Nucleus accumbens (tissue), 56 donors: ENCODE results near the gene XAGE1B.
"Not testable (repeated sequence)": the region's sequence is repeated elsewhere in the genome, so short reads cannot be mapped to it uniquely, and the experiment has no call there.

Experiments
- DNase-seq, 56 donors: peaks; one replicate each; lab custom pipeline; 2025; lab: John Stamatoyannopoulos, UW

XAGE1B gene, protein sequence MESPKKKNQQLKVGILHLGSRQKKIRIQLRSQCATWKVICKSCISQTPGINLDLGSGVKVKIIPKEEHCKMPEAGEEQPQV

DNA sequence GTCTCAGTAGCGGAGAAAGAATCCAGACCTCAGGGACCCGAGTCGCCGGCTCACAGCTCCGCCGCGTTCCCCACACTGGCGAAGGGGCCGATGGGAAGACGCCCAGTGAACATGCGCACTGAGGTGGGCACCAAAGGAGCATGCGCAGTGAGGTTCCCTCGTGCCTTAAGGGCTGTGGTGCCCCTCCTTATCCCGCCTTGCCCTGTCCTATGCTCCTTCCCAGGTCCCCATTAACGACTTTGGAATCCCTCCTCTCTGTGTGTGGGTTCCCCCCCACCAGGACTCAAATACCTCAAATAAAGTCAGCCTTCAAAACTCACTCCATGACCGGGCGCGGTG, at the start of gene XAGE1B:
Gene XAGE1B (minus strand): TSS at position 77 of the 339 bp plus-strand sequence. CDS start 1,536 bp downstream, outside the sequence.
- DNase-seq = not testable (repeated sequence)

DNA sequence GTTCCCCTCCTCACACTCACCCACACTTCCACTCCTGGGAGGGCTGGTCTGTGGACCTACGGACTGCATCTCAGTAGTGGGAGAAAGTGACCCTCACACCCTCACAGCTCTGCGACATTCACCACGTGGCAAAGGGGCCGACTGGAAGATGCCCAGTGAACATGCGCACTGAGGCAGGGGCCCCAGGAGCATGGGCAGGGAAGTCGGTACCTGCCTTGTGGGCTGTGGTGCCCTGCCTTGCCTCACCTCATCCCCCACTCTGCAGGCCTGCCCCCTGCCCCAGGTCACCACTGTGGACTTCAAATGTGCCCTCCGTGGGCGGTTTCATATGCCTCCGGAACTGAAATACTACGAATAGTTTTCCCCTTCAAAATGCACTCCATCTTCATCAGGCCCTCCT, 46.2 kb upstream of the XAGE1B start:
- DNase-seq = no peak

DNA sequence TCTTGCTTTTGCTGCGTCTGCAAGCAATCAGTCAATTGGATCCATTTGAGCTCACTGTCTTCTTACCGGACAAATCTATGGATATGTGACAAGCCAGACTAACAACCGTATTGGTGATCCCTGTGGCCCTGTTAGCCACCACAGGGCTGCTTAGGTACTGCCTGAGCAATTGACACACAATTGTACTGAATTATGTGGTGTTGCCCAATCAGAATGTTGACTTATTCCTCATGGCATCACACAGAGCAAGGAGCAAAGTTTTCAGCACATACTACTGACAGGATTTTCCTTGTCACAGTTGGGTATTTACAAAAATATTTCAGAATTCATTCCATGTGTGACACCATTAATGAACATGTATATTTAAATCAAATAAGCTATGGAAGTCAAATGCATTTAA, 41.3 kb upstream of the XAGE1B start:
- DNase-seq = no peak

DNA sequence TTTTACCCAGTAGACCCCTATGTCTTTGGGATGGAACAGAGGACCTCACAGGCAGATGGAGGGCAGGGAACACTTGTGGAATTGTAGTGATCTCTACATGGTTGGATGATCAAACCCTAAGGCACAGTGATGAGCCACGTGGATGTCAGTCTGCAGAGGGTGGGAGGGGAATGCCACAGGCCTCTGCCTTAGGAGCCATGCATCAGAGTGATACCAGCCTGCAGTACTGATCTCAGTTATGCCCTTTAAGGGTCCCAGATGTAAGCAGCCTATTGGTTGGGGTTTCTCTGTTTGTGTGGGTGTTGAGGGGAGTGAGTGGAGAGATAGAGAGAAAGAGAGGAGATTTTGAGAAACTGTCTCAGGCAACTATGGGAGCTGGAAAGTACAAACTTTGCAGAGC, 39.9 kb upstream of the XAGE1B start:
- no peak for DNase-seq

GRCh38 chrX:52553995-52554642, 37.3 kb upstream of the XAGE1B start:
- DNase-seq = no peak

- DNase-seq = not testable (repeated sequence)
Observed at GRCh38 chrX:52548769-52549168, 31.9 kb upstream of the XAGE1B start.

GRCh38 chrX:52544147-52544840, 27.4 kb upstream of the XAGE1B start:
- DNase-seq = no peak

GRCh38 chrX:52542311-52542710, 25.4 kb upstream of the XAGE1B start:
- DNase-seq = no peak

GRCh38 chrX:52541051-52541450, 24.2 kb upstream of the XAGE1B start:
- not testable (repeated sequence) for DNase-seq

- not testable (repeated sequence) for DNase-seq
Observed at GRCh38 chrX:52516110-52516986, 515 bp downstream of the XAGE1B start.

- DNase-seq = not testable (repeated sequence)
Observed at GRCh38 chrX:52511126-52511525, 5.7 kb downstream of the XAGE1B start.

GRCh38 chrX:52509916-52510315, 6.9 kb downstream of the XAGE1B start:
- DNase-seq = no peak

DNA sequence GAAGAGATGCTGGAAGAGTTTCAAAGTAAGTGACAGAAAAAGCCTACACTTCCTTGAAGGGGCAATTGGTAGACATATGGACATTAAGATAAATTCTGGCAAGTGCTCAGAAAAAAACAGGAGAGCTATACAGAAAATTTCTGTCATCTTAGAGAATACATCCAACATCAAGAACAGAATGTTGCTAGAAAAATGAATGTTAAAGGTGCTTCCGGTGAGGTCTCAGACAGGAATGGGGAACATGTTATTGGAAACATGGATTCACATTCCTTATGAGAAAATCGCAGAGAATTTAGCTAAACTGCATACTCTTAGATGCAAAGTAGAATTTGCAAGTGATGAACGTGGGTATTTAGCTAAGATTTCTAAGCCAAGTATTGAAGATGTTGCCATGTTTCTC, 9.5 kb downstream of the XAGE1B start:
- DNase-seq = no peak

DNA sequence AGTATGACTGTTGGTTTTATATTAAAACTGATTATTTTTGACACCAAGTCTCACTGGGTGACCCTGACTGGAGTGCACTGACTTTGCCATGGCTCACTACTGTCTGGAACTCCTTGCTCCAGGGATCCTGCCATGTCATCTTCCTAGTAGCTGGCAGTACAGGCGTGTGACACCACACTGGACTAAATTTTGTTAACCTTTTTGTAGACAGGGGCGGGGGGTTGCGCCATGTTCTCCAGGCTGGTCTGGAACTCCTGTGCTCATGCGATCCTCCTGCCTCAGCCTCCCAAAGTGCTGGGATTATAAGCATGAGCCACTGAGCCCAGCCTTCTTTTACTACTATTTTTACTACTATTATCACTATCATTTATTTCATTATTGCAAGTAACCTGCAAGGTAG, 12.3 kb downstream of the XAGE1B start:
- no peak for DNase-seq

GRCh38 chrX:52501362-52501761, 15.5 kb downstream of the XAGE1B start:
- DNase-seq = not testable (repeated sequence)

DNA sequence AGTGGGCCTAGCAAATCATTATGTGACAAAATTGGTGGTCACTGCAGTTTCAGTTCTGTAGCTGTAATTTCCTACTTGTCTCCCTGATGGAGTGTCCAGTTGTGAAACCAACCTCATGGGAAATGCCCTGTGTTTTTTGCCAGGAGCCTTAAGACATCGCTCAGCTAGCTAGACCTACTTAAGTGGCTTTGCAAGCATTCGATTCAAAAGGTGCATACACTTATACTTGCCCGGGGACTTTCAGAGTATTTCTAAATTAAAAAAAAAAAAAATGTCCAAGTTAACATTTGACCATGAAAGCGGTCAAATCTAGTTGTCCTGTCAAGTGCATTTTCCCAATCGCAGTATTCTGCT, 20.5 kb downstream of the XAGE1B start:
- not testable (repeated sequence) for DNase-seq

- DNase-seq = not testable (repeated sequence)
Observed at GRCh38 chrX:52495545-52496418, 21.1 kb downstream of the XAGE1B start, which contains the start of gene XAGE1A. Gene XAGE1A (plus strand): TSS chrX:52495808. CDS start chrX:52497362, 1,554 bp downstream.

DNA sequence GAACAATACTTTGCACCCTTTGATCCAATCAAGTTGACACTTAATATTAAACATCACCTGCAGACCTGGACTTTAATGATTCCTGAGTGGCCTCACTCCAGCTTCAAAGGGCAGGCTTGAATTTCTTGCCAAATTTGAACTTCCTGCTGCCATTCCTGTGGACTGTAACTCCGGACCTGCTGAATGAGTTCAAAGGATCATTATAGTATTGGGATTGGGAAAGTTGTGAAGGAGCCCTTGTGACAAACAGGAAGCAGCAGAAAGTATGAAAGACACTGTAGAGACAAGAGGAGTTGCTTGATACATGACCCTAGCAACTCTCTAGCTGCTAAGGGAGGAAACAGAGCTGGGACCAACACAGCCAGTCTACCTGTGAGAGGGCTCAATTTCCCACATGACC, 45.6 kb downstream of the XAGE1B start:
- not testable (repeated sequence) for DNase-seq
